ENCODE results near the gene ANXA7. TPM values are rescaled to one million over a fixed set of nuclear protein-coding genes. Genes with fewer than 3 reads are reported as not detected.

The ANXA7 gene
- 10 to 100 TPM; 70.9 to 84.9 TPM for total RNA-seq

GRCh38 chr10:73413528-73414229 lies at the start of gene ANXA7:
Gene ANXA7, minus strand, starts transcription at chr10:73414058. Its CDS starts 13,202 bp downstream, at chr10:73400856.

GRCh38 chr10:73433538-73433867 lies 19.6 kb upstream of the ANXA7 start, which contains the start of gene MSS51:
Gene MSS51, minus strand, starts transcription at chr10:73433561. Its CDS starts 5,277 bp downstream, at chr10:73428284.

GRCh38 chr10:73358331-73359279 lies 55.3 kb downstream of the ANXA7 start, which contains the start of gene CFAP70:
Gene CFAP70, minus strand, starts transcription at chr10:73358864. Its CDS starts 4,068 bp downstream, at chr10:73354796.

Small RNAs within 50 kb of the gene (small RNA-seq; reads per million reads assigned to genes)
- 0 reads per million in 2 donors for gene RF00019

Other genes starting within 250 kb of the ANXA7 start
- 10 to 100 TPM; 39.9 to 43.0 TPM for gene ECD, start 246.1 kb downstream of the ANXA7 start, total RNA-seq
- 10 to 100 TPM in 1 of 2 donors, 1 to 10 TPM in 1; 10.0 to 11.0 TPM for gene FAM149B1, start 245.9 kb downstream of the ANXA7 start, total RNA-seq
- gene DNAJC9, start 166.8 kb downstream of the ANXA7 start, total RNA-seq: 10 to 100 TPM; 22.4 to 44.6 TPM
- 10 to 100 TPM; 70.5 to 92.2 TPM for gene MRPS16, start 161.4 kb downstream of the ANXA7 start, total RNA-seq
- 1 to 10 TPM in 1 of 2 donors, under 1 TPM in 1; 0.33 to 2.4 TPM for gene CFAP70, start 55.2 kb downstream of the ANXA7 start, total RNA-seq
- gene MSS51, start 19.5 kb upstream of the ANXA7 start, total RNA-seq: under 1 TPM; 0.67 to 0.69 TPM
- gene PPP3CB, start 82.0 kb upstream of the ANXA7 start, total RNA-seq: 10 to 100 TPM; 12.0 to 15.0 TPM
- gene USP54, start 177.3 kb upstream of the ANXA7 start, total RNA-seq: 100 to 1,000 TPM in 1 of 2 donors, 10 to 100 TPM in 1; 95.6 to 111 TPM
- gene MYOZ1, start 227.4 kb upstream of the ANXA7 start, total RNA-seq: not detected
- gene SYNPO2L, start 242.0 kb upstream of the ANXA7 start, total RNA-seq: not detected

All from melanocyte of skin (primary cell).